ENCODE results near the gene PCYT2. TPM values are rescaled to one million over a fixed set of nuclear protein-coding genes. Genes with fewer than 3 reads are reported as not detected.
A peak's percentile ranks its signal among the peaks of the same experiment; 100 is the strongest.

The PCYT2 gene
- total RNA-seq, 1 donor from 2014 or later = 6.8 TPM

- Mint-ChIP-seq H3K9me3 (no peaks in the 10 kb centered on the region), H3K27me3 (ENCODE audit: insufficient read depth, low read depth) (peaks cover 16% of the 10 kb centered on the region), H3K4me3 (peak overlapping the region; percentile 21), H3K36me3 (peaks cover 16% of the 10 kb centered on the region), H3K27ac (no peak overlapping the region), H3K4me1 (peaks cover 10% of the 10 kb centered on the region)
- Histone ChIP-seq H3K4me2 (no peak overlapping the region), H3K36me3 (no peaks in the 10 kb centered on the region), H3K9me3 (ENCODE audit: low read depth) (no peaks in the 10 kb centered on the region), H3K4me3 (no peak overlapping the region), H3K27ac (no peak overlapping the region), H3K27me3 (peaks cover 33% of the 10 kb centered on the region), H3K79me2 (ENCODE audit: low read depth) (no peaks in the 10 kb centered on the region), H3F3A (ENCODE audit: low read depth) (peaks cover 18% of the 10 kb centered on the region), H4K20me1 (ENCODE audit: low read depth) (peaks cover 37% of the 10 kb centered on the region), H3K4me1 (peaks cover 5% of the 10 kb centered on the region), H3K9ac (no peak overlapping the region), H2AFZ (replicated peaks) (no peak overlapping the region)
- TF ChIP-seq CTCF (IDR thresholded peaks at IDR 0.05) (no peak), EZH2 (IDR thresholded peaks at IDR 0.05) (no peak), EZH2phosphoT487 (IDR thresholded peaks at IDR 0.05) (no peak)
- DNase-seq (ENCODE audit: low spot score) = no peak
These were observed 10.9 kb downstream of the PCYT2 start for GRCh38 chr17:81900181-81900820.

- H4K20me1 ChIP-seq (ENCODE audit: low read depth) = peaks cover 37% of the 10 kb centered on the region
- H3K4me1 Mint-ChIP-seq = peaks cover 10% of the 10 kb centered on the region
- H3K27ac ChIP-seq = no peak overlapping the region
- H3K79me2 ChIP-seq (ENCODE audit: low read depth) = no peaks in the 10 kb centered on the region
- H3K4me2 ChIP-seq = no peak overlapping the region
- peaks cover 18% of the 10 kb centered on the region for H3F3A ChIP-seq (ENCODE audit: low read depth)
- H3K4me3 ChIP-seq = no peak overlapping the region
- H3K9ac ChIP-seq = no peak overlapping the region
- no peaks in the 10 kb centered on the region for H3K9me3 ChIP-seq (ENCODE audit: low read depth)
- H3K27me3 Mint-ChIP-seq (ENCODE audit: insufficient read depth, low read depth) = peaks cover 16% of the 10 kb centered on the region
- no peak overlapping the region for H2AFZ ChIP-seq (replicated peaks)
- no peaks in the 10 kb centered on the region for H3K36me3 ChIP-seq
- H3K4me1 ChIP-seq = peaks cover 5% of the 10 kb centered on the region
- H3K27ac Mint-ChIP-seq = no peak overlapping the region
- H3K4me3 Mint-ChIP-seq = no peak overlapping the region
- peaks cover 17% of the 10 kb centered on the region for H3K36me3 Mint-ChIP-seq
- TF ChIP-seq EZH2phosphoT487 (IDR thresholded peaks at IDR 0.05) = no peak
- no peak for TF ChIP-seq EZH2 (IDR thresholded peaks at IDR 0.05)
- no peak for TF ChIP-seq CTCF (IDR thresholded peaks at IDR 0.05)
- no peaks in the 10 kb centered on the region for H3K9me3 Mint-ChIP-seq
- no peak for DNase-seq (ENCODE audit: low spot score)
- H3K27me3 ChIP-seq = peaks cover 33% of the 10 kb centered on the region
These were observed 11.6 kb downstream of the PCYT2 start for GRCh38 chr17:81899514-81900166.

GRCh38 chr17:81898885-81899284 is 12.3 kb downstream of the PCYT2 start:
- Mint-ChIP-seq H3K4me3 (no peak overlapping the region), H3K27me3 (ENCODE audit: insufficient read depth, low read depth) (peaks cover 16% of the 10 kb centered on the region), H3K4me1 (peaks cover 10% of the 10 kb centered on the region), H3K36me3 (peaks cover 17% of the 10 kb centered on the region), H3K27ac (no peak overlapping the region), H3K9me3 (no peaks in the 10 kb centered on the region)
- peaks cover 5% of the 10 kb centered on the region for H3K4me1 ChIP-seq
- no peak overlapping the region for H3K9ac ChIP-seq
- H3K27ac ChIP-seq = no peak overlapping the region
- no peak for DNase-seq (ENCODE audit: low spot score)
- H2AFZ ChIP-seq (replicated peaks) = no peak overlapping the region
- peaks cover 5% of the 10 kb centered on the region for H3K79me2 ChIP-seq (ENCODE audit: low read depth)
- TF ChIP-seq EZH2phosphoT487 (IDR thresholded peaks at IDR 0.05) (no peak), CTCF (IDR thresholded peaks at IDR 0.05) (no peak), EZH2 (IDR thresholded peaks at IDR 0.05) (no peak)
- H3K36me3 ChIP-seq = no peaks in the 10 kb centered on the region
- peaks cover 18% of the 10 kb centered on the region for H3F3A ChIP-seq (ENCODE audit: low read depth)
- no peak overlapping the region for H3K4me3 ChIP-seq
- no peak overlapping the region for H3K4me2 ChIP-seq
- peaks cover 33% of the 10 kb centered on the region for H3K27me3 ChIP-seq
- H3K9me3 ChIP-seq (ENCODE audit: low read depth) = no peaks in the 10 kb centered on the region
- peaks cover 37% of the 10 kb centered on the region for H4K20me1 ChIP-seq (ENCODE audit: low read depth)

Data from neural progenitor cell (in vitro differentiated cells).